Loucy (cell line): ENCODE measurements around the gene BPIFB3.

Experiments
- CTCF ChIP-seq: fragments of 200-600 bp; sonication (generic); conservative IDR thresholded peaks from 2 replicates; pipeline ENCODE4 v1.5.1; 2014; ENCODE audit warnings: mild to moderate bottlenecking, antibody characterized with exemption, low read length
- EZH2phosphoT487 ChIP-seq: fragments of 200-600 bp; IDR thresholded peaks from 2 replicates; pipeline ENCODE4 v1.6.1; 2018; ENCODE audit warnings: antibody characterized with exemption, mild to moderate bottlenecking, moderate library complexity, borderline replicate concordance

GRCh38 chr20:33081411-33082154 lies 27.9 kb downstream of the BPIFB3 start:
- no peak for TF ChIP-seq CTCF
- TF ChIP-seq EZH2phosphoT487, result no peak
